Endothelial cell of hepatic sinusoid (primary cell): ENCODE results near the gene ENPP7.

Experiments
- in situ Hi-C: cut with HindIII; loops from 2 replicates; pipeline ENCODE4 v1.10.0; 2017; ENCODE audit warnings: low sequenced_read_pairs

The ENPP7 gene

DNA sequence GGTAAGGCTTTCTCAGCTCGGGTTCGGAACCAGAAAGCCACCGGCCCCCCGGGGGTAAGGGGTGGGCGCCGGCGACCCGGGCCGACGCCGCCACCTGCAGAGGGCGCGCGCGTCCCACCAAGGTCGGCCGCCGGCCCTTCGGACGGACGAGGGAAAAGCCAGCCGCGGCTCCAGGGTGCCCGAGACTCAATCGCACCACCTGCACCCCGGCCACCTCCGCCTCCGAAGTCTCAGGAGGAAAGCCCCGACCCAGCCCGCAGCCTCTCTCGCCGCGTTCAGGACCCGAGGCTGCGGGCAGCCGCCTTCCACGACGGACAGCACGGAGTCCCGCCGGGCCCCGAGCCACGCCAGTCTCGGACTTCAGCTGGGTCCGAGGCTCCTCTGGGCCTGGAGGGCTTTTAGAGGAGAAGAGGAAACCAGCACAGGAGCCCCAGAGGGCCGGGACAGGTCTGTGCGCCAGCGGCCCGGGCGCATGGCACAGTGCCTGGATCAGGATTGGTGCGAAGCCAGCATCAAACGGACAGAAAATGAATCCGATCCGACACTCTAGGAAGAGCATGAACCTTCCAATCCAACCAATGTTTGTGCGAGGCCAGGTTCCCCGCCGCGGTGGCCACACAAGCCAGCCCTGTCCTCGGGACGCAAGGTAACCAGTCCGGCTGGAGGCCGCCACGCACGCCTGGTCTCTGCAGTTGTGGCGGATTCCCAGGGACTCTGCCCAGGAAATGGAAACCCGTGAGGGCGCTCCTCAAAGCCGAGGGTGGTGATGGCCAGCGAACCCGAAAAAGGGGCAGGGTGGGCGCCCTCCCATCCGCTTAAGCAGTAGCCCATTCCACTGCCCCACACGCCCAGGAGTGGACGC lies 59.4 kb downstream of the ENPP7 start:
- in situ Hi-C loops: loop anchor here (5.0 kb wide), 1 partner anchor 187 kb away; no protein-coding TSS in a partner anchor

- in situ Hi-C loops: loop anchor here (5.0 kb wide), 1 partner anchor 186 kb away; no protein-coding TSS in a partner anchor
Measured at GRCh38 chr17:79790805-79791734, 60.3 kb downstream of the ENPP7 start.

DNA sequence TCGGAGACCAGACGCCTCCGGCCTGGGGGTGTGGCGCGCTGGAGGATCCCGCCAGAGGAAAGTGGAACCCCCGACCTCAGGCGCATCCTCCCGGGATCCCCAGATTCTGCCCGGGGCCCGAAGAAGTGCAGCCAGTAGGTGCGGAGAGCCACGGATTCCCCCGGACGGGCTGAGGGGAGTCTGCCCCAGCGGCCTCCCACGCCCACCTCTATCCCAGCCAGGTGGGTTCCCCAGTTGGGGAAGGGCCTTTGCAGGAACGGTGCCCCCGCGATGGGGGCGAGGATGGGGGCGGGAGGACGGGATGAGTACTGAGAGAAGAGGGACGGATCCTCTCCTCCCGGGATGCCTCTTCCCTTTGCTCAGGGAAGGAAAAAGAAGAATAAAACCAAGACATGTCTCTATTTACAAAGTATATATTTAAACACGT lies 61.0 kb downstream of the ENPP7 start:
- in situ Hi-C loops: loop anchor here (5.0 kb wide), 1 partner anchor 186 kb away; no protein-coding TSS in a partner anchor
